Chondrocyte (in vitro differentiated cells): ENCODE results near the gene COL9A2. TPM values are rescaled to one million over a fixed set of nuclear protein-coding genes. Genes with fewer than 3 reads are reported as not detected.
A peak's percentile ranks its signal among the peaks of the same experiment; 100 is the strongest.

ENCODE experiments used
- DNase-seq: peaks from one replicate; pipeline ENCODE4 v3.0.0; 2021; ENCODE audit warnings: mixed read lengths, low spot score
- H3K27ac Mint-ChIP-seq: one replicate; pipeline ENCODE4 v1.8.0; 2021; ENCODE audit warnings: mild to moderate bottlenecking, moderate library complexity, mixed read lengths; ENCODE audit not compliant: unreplicated experiment
- H3K27me3 Mint-ChIP-seq: 2 replicates; pipeline ENCODE4 v1.8.0; 2021; ENCODE audit warnings: low read depth, mixed read lengths
- H3K36me3 Mint-ChIP-seq: 2 replicates; pipeline ENCODE4 v1.8.0; 2021; ENCODE audit warnings: low read depth, mixed read lengths
- H3K4me1 Mint-ChIP-seq: 2 replicates; pipeline ENCODE4 v1.8.0; 2021; ENCODE audit warnings: low read depth, mild to moderate bottlenecking, mixed read lengths
- H3K4me3 Mint-ChIP-seq: one replicate; pipeline ENCODE4 v1.8.0; 2021; ENCODE audit warnings: mild to moderate bottlenecking, moderate library complexity, mixed read lengths; ENCODE audit not compliant: unreplicated experiment
- H3K9me3 Mint-ChIP-seq: 2 replicates; pipeline ENCODE4 v1.8.0; 2021; ENCODE audit warnings: low read depth, mixed read lengths
- total RNA-seq: library from RNA; stranded (reverse); gene quantifications from 3 replicates; pipeline ENCODE4 v1.2.1, GENCODE V29; 2021
- TF ChIP-seq, protein P1 (sequence below): fragments of 200-600 bp; sonication (generic); IDR thresholded peaks from 2 replicates; pipeline ENCODE4 v1.5.0; 2021; ENCODE audit warnings: antibody characterized with exemption, mild to moderate bottlenecking, moderate library complexity

Gene COL9A2
- total RNA-seq, 1 donor from 2014 or later, result 9.9 TPM

DNA sequence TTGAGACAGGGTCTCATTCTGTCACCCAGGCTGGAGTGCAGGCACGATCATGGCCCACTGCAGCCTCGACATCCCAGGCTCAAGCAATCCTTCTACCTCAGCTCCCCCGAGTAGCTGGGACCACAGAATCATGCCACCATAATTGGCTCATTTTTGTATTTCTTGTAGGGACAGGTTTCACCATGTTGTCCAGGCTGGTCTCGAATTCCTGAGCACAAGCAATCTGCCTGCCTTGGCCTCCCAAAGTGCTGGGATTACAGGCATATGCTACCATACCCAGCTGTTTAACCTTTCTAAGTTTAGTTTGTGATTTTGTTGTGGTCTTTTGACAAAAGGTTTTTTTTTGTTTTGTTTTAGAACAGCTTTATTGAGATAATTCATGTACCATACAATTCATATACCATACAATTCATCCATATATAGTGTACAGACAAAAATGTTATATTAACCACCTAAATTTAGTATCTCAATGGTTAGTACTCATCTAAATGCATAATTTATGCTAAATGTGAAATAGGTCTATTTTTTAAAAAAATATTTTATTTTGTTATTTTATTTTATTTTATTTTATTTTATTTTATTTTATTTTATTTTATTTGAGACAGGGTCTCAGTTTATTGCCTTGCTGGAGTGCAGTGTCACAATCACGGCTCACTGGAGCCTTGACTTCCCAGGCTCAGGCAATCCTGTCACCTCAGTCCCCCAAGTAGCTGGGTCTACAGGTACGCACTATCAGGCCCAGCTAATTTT is 50.1 kb downstream of the COL9A2 start:
- H3K27me3 Mint-ChIP-seq, result no peaks in the 10 kb centered on the region
- TF ChIP-seq, protein P1, sequence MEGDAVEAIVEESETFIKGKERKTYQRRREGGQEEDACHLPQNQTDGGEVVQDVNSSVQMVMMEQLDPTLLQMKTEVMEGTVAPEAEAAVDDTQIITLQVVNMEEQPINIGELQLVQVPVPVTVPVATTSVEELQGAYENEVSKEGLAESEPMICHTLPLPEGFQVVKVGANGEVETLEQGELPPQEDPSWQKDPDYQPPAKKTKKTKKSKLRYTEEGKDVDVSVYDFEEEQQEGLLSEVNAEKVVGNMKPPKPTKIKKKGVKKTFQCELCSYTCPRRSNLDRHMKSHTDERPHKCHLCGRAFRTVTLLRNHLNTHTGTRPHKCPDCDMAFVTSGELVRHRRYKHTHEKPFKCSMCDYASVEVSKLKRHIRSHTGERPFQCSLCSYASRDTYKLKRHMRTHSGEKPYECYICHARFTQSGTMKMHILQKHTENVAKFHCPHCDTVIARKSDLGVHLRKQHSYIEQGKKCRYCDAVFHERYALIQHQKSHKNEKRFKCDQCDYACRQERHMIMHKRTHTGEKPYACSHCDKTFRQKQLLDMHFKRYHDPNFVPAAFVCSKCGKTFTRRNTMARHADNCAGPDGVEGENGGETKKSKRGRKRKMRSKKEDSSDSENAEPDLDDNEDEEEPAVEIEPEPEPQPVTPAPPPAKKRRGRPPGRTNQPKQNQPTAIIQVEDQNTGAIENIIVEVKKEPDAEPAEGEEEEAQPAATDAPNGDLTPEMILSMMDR, result no peak
- DNase-seq, result no peak
- peak overlapping the region; percentile 96 for H3K27ac Mint-ChIP-seq
- peaks cover 24% of the 10 kb centered on the region for H3K36me3 Mint-ChIP-seq
- H3K9me3 Mint-ChIP-seq, result no peaks in the 10 kb centered on the region
- H3K4me3 Mint-ChIP-seq, result no peak overlapping the region
- peaks cover 41% of the 10 kb centered on the region for H3K4me1 Mint-ChIP-seq

DNA sequence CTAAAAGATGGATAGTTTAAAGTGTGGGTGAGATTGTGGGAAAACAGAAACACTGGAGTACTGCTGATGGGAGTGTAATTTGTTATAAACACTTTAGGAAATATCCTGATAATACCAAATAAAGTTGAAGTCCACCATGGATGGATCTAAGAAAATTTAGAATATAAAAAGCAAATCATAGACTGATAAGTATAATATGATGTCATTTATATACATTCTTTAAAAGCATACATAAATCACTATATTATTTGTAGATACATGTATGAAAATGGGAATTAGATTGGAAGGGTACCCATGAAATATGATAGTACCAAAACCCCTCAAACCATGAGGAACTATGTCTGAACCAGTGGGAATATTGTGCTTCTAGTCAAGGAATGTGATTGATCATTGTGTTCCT is 51.2 kb downstream of the COL9A2 start:
- TF ChIP-seq, protein P1, result no peak
- H3K27ac Mint-ChIP-seq, result peak overlapping the region; percentile 80
- peaks cover 28% of the 10 kb centered on the region for H3K36me3 Mint-ChIP-seq

DNA sequence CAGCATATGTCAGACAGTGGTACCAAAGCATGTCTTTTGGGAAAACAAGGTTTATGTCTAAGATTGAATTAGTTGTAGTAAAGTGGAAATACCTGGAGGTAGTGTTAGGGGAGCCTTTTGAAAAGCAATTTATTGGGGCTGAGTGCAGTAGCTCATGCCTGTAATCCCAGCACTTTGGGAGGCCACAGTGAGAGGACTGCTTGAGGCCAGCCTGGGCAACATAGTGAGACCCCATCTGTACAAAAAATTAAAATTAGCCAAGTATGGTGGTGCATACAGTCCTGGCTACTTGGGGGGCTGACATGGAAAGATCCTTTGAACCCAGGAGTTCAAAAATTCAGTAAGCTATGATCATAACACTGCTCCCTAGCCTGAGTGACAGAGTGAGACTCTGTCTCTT is 51.8 kb downstream of the COL9A2 start:
- H3K27me3 Mint-ChIP-seq, result no peaks in the 10 kb centered on the region
- no peak overlapping the region for H3K4me3 Mint-ChIP-seq
- H3K9me3 Mint-ChIP-seq, result no peaks in the 10 kb centered on the region
- H3K36me3 Mint-ChIP-seq, result peaks cover 27% of the 10 kb centered on the region
- DNase-seq, result no peak
- H3K27ac Mint-ChIP-seq, result no peak overlapping the region
- peaks cover 52% of the 10 kb centered on the region for H3K4me1 Mint-ChIP-seq
- TF ChIP-seq, protein P1, result no peak

More for the DNA sequence above, 51.2 kb downstream of the COL9A2 start:
- Mint-ChIP-seq H3K9me3 (no peaks in the 10 kb centered on the region), H3K4me1 (peaks cover 48% of the 10 kb centered on the region), H3K27me3 (no peaks in the 10 kb centered on the region), H3K4me3 (no peak overlapping the region)
- no peak for DNase-seq

DNA sequence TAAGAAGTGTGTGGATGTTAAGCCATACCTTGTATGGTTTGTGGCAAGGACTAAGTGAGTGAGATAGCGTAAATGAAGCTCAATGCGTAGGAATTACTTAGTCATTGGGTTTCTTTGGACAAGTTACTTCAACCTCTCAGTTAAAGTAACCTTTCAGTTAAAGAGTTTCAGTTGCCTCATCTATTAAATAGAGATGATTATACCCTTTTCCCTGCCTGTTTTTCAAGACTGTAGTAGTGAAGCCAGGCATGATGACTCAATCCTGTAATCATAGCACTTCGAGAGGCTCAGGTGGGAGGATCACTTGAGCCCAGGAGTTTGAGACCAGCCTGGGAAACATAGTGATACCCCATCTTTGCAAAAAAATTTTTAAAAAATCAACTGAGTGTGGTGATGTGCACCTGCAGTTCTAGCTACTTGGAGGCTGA is 52.7 kb downstream of the COL9A2 start:
- peaks cover 22% of the 10 kb centered on the region for H3K36me3 Mint-ChIP-seq
- H3K27me3 Mint-ChIP-seq, result no peaks in the 10 kb centered on the region
- DNase-seq, result no peak
- H3K4me3 Mint-ChIP-seq, result no peak overlapping the region
- TF ChIP-seq, protein P1, result no peak
- peaks cover 55% of the 10 kb centered on the region for H3K4me1 Mint-ChIP-seq
- no peak overlapping the region for H3K27ac Mint-ChIP-seq
- no peaks in the 10 kb centered on the region for H3K9me3 Mint-ChIP-seq

DNA sequence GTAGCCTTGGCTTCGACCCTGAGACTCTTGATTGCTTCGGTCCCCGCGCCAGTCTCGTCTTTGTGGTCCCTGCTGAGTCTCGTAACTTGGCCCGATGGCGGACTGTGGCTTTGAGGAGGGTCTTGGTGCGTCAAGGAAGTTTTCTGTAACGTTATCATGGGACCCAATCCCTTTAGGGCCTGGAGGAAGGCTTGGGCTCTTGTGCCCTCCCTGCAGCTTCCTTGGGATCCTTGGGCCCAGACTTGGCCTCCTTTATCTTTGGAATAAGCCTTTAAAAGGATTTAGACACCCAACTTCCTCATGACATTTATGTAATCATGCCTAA is 58.7 kb downstream of the COL9A2 start:
- H3K4me3 Mint-ChIP-seq, result peak overlapping the region; percentile 96
- H3K27ac Mint-ChIP-seq, result peak overlapping the region; percentile 100
- TF ChIP-seq, protein P1, result no peak
- H3K4me1 Mint-ChIP-seq, result peaks cover 47% of the 10 kb centered on the region
- H3K9me3 Mint-ChIP-seq, result no peaks in the 10 kb centered on the region
- H3K36me3 Mint-ChIP-seq, result peaks cover 20% of the 10 kb centered on the region
- DNase-seq, result no peak
- H3K27me3 Mint-ChIP-seq, result no peaks in the 10 kb centered on the region
